Measurements from ENCODE around the gene ZNF668.
A peak's percentile ranks its signal among the peaks of the same experiment; 100 is the strongest.

ZNF668 gene

GRCh38 chr16:31073970-31074813 lies at the start of gene ZNF668, which contains the start of gene ZNF646:
Gene ZNF668 (minus strand): TSS chr16:31074240. CDS start chr16:31064459, 9,781 bp downstream.
Gene ZNF646 (plus strand): TSS chr16:31074422. CDS start chr16:31076325, 1,903 bp downstream.
- peak; percentile 99 for DNase-seq (ENCODE audit: low spot score)

- DNase-seq (ENCODE audit: low spot score) = no peak
These were observed 46.1 kb upstream of the ZNF668 start for GRCh38 chr16:31120129-31120528.

- DNase-seq (ENCODE audit: low spot score) = no peak
These were observed 44.4 kb upstream of the ZNF668 start for GRCh38 chr16:31118223-31119155.

- peak; percentile 97 for DNase-seq (ENCODE audit: low spot score)
These were observed 43.6 kb upstream of the ZNF668 start, which contains the start of gene KAT8 for GRCh38 chr16:31117384-31118222. Gene KAT8 (plus strand): TSS chr16:31117664. CDS start chr16:31117682, 18 bp downstream.

GRCh38 chr16:31114468-31114867 lies 40.4 kb upstream of the ZNF668 start:
- DNase-seq (ENCODE audit: low spot score) = no peak

GRCh38 chr16:31113121-31114120 lies 39.4 kb upstream of the ZNF668 start:
- DNase-seq (ENCODE audit: low spot score) = peak; percentile 28

GRCh38 chr16:31112711-31113110 lies 38.7 kb upstream of the ZNF668 start:
- no peak for DNase-seq (ENCODE audit: low spot score)

- DNase-seq (ENCODE audit: low spot score) = no peak
These were observed 37.9 kb upstream of the ZNF668 start for GRCh38 chr16:31111881-31112466.

- DNase-seq (ENCODE audit: low spot score) = no peak
These were observed 36.3 kb upstream of the ZNF668 start for GRCh38 chr16:31110106-31111034.

GRCh38 chr16:31109622-31110021 lies 35.6 kb upstream of the ZNF668 start:
- no peak for DNase-seq (ENCODE audit: low spot score)

GRCh38 chr16:31108794-31109558 lies 34.9 kb upstream of the ZNF668 start:
- DNase-seq (ENCODE audit: low spot score) = no peak

GRCh38 chr16:31108035-31108793 lies 34.2 kb upstream of the ZNF668 start, which contains the start of gene BCKDK:
Gene BCKDK (plus strand): TSS chr16:31108386. CDS start chr16:31109224, 838 bp downstream.
- DNase-seq (ENCODE audit: low spot score) = peak; percentile 62

- DNase-seq (ENCODE audit: low spot score) = no peak
These were observed 33.4 kb upstream of the ZNF668 start for GRCh38 chr16:31107465-31107867.

- no peak for DNase-seq (ENCODE audit: low spot score)
These were observed 32.7 kb upstream of the ZNF668 start for GRCh38 chr16:31106509-31107464.

- DNase-seq (ENCODE audit: low spot score) = peak; percentile 47
These were observed 31.7 kb upstream of the ZNF668 start for GRCh38 chr16:31105677-31106213.
